HG03469 (cell line): ENCODE data around the gene FOXJ1.

ENCODE experiments used
- ATAC-seq: cut with Tn5 transposase; IDR thresholded peaks from one replicate; pipeline ENCODE4 v1.9.1; 2021; ENCODE audit warnings: mild to moderate bottlenecking, moderate library complexity, moderate number of reproducible peaks; ENCODE audit not compliant: unreplicated experiment

FOXJ1 gene

DNA sequence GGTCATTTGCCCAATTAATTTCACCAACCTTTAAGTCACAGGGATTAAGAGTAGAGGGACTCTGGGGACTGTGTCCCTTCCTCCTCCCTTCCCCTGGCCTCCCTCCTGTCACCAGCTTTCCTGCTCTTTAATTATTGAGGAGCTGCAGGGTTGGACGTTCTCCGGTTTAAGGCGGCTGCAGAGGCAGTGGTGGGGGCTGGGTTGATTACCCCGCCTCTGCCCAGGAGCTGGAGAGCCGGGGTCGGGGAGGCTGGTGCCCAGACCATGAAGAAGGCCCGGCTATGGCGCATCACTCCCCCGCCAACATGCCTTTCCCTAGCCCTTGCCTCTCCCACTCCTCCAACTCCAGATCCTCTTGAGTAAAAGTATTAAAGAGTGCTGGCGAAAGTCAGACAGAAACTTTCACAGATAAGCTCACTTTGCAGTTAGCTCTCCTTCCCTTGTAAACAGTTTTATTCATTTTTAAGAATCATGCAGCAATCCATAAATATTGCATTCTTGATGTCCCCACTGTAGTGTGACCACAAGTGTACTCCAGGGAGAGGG lies 1.1 kb upstream of the FOXJ1 start:
- ATAC-seq: no peak

DNA sequence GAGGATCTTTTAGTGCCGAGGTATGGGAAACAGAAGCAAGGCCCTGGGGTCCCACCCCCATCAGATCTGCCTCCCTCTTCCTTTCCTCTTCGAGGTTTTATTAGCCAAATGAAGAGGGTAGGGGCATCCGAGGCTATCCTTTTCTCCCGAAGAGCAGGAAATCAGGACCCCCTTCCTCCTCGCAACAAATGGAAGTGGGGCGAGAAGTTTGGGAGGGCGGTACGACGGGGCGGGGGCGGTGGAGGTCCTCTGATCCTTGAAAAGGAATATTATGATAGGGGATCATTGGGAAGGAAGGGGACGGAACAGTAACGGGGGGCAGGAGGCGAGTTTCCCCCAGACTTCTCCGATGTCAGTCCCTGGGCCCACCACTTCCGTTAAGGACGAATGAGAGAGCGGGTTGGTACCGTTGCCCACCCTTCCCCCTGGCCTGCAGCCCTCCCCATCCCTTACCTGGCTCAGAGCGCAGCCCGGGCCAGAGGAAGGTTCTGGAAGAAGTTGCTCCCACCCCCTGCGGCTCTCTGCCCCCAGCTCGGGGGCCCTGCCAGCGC lies 309 bp downstream of the FOXJ1 start:
- ATAC-seq: no peak

DNA sequence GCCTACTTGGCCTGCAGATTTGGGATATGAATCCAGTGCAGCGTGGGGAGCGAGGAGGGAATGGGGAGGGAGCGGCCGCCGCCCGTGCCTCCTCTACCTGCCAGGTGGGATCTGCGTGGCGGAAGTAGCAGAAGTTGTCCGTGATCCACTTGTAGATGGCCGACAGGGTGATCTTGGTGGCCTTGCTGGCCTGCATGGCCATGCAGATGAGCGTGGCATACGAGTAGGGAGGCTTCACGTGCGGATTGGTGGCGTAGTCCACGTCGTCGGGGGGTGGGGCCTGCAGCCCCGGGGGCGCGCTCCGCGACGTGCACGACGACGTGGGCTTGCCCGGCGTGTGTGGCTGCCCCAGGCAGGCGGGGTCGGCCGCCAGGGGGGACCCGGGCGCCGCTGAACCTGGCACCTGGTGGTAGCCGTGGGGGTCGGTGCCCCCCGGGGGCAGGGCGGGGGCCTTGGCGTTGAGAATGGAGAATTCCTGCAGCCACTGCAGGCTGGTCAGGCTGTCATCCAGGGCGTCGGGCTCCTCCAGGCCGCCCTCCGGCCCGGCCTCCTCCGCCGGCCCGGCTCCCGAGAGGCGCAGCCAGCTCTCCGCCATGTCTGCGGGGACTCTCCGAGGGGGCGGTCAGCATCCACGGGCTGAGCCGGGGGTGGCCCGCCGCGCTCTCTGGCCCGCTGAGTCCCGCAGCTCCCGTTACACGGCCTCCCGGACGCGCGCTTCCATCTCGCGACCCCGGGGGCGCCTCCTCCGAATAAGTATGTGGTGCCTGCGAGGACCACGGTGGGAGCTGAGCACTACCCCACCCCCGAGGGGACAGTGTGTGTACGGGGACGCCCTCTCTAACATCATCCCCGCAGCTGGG lies 1.0 kb downstream of the FOXJ1 start:
- no peak for ATAC-seq

DNA sequence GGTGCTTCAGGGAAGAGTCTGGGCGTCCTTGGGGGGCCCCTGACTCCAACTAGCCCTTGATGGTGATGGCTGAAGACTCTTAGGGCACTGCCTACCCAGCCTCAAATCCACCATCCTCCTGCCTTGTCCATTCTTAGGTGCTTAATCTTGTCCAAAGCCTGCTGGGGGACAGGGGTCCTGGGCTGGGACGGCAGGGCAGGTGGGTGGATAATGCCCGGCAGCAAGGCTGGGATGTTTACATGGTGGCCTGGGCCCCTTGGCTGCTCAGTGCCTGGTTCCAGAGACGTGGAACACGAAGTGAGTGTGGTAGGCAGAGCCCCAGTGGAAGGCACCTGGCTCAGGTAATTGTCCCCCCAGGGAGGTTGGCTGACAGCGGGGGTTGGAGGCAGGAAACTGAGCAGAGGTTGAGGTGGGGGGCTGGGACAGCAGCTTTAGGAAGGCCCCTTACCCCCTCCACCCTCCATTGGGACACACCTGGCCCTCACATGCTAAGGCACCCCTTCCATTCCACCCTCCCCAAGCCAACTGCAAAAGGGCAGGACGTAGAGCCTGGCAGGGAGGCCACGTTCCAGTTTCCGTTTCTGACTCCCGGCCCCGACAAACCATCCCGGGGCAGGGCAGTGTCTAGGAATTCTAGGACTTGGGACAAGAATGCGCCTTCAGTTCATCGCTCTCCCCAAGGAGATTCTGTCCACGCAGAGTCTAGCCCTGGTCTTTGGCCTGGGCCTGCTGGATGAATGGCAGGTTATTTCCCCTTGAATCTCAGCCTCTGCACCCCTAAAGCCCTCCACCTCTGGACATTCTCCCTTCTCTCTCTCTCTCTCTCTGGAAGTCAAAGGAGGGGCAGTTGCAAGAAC lies 1.9 kb downstream of the FOXJ1 start:
- no peak for ATAC-seq

DNA sequence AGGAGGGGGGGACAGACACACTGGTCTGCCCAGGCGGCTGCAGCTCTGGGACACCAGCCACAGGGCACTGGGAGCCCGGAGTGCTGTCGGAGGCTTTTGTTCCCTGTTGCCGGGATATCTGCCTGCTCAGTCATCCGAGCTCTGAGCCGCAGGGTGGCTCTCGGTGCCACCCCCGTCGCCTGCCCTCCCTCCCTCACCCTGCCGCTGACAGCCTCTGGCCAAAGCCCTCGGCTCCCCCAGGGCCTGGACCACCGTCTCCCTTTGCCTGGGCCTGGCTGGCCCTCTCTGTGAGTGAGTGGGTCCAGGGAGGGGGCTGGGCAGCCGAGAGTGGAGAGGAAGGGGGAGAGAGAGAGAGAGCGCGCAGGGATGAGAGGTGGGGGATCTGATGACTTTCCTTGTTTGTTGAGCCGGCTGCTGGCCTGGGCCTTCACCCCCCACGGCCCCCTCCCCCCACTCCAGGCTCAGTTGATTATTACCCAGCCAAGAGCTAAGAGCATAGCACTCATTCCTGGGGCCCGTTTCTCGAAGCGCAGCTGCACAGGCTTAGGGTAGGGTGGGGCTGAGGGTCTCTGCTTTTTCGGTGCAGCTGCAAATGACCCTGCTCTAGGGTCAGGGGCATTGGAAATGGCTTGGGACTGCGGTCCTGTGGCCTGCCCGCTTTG lies 2.7 kb downstream of the FOXJ1 start:
- ATAC-seq: no peak

DNA sequence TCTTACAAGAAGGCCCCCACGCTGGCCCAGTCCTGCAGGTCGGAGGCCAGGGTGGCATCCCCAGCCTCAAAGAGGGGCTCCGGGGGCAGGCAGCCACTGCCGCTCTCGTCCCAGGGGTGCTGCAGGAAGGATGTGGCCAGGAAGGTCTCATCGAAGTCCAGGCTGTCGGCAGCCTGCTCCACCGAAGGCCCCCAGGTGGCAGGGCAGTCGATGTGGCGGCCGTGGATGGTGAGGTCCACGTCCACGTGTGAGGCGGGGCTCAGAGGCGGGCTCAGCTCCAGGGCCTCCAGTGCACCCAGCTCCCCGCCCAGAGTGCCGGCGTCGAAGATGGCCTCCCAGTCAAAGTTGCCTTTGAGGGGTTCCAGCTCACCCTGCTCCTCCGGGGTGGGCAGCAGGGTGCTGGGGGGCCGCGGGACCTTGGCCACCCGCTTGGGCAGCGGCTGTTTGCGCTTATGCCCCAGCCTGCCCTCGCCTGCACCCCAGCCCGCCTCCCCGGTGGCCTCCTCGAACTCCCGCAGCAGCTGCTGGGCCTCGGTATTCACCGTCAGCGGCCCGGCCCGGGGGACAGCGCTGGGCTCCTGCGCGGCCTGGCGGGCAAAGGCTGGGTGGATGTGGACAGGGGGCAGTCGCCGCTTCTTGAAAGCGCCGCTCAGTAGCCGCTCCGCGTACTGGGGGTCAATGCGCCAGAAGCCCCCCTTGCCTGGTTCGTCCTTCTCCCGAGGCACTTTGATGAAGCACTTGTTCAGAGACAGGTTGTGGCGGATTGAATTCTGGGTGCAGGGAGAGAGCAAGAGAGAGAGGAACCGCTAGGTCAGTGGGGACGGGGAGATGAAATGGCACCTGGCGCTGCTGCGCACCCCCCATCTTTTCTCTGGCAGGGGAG lies 3.5 kb downstream of the FOXJ1 start:
- no peak for ATAC-seq

DNA sequence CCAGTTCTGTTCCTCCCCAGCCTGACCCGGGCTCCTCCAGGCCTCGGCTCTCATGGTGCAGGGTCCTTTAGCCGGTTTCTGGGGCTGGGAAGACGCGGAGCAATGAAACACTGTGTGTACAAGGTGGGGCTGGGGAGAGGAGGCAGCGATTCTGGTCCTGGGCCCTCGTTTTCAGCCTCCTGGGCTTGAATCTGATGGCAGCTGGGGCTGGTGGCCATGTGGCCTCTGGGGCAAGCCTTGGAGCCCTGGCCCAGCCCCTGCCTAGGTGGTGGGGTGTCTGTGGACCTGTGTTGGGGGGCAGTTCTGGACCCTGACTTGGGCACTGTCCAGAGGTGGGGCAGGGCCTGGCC lies 4.1 kb downstream of the FOXJ1 start:
- ATAC-seq: no peak

DNA sequence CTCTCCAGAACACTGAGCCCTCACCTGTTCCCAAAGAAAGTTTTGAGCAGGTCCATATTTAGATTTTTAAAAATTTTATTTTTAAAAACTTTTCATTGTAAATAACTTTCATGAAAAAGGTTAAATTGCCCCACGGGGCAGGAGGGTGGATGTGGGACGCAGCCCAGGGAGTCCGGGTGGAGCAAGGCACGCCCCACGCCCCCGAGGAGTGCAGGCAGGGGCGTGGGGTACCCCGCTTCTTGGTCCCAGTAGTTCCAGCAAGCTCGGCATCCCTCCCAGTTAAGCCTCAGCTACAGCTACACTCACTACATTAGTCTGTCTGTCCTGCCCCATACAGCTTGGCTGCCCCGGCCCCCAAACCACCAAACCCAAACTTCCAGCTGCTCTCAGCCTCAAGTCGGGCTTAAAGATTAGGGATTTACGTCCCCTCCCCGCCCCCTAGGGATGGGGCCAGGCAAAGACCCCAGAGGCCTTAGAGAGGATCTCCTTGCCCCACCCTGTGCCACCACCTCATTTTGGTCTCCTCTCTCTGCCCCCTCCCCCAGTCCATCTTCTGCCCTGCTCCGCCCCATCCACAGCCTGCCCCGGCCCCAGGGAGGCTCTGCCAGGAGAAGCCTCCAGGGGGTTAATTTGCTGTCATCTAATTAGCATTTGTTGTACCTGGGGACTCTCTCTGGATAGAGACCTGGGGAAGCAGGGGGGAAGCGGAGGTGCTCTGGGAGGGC lies 4.6 kb downstream of the FOXJ1 start:
- ATAC-seq: no peak

DNA sequence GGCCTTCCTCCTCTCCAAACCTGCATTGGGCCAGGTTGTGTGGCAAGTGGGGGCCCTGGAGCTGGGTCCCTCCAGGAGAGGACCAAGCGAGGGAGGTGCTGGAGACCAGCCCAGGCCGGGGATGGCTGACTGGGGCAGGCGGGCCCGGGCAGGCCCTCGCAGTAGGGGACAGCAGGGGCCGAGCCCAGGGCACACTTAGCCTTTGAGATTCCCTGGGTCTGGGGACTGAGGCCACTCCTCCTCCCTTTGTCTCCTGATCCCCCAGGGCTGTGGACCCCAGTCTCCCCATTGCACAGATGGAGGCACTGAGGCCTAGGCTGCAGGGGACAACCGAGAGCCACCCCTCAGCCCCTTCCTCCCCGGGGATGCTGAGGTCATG lies 5.2 kb downstream of the FOXJ1 start:
- no peak for ATAC-seq

DNA sequence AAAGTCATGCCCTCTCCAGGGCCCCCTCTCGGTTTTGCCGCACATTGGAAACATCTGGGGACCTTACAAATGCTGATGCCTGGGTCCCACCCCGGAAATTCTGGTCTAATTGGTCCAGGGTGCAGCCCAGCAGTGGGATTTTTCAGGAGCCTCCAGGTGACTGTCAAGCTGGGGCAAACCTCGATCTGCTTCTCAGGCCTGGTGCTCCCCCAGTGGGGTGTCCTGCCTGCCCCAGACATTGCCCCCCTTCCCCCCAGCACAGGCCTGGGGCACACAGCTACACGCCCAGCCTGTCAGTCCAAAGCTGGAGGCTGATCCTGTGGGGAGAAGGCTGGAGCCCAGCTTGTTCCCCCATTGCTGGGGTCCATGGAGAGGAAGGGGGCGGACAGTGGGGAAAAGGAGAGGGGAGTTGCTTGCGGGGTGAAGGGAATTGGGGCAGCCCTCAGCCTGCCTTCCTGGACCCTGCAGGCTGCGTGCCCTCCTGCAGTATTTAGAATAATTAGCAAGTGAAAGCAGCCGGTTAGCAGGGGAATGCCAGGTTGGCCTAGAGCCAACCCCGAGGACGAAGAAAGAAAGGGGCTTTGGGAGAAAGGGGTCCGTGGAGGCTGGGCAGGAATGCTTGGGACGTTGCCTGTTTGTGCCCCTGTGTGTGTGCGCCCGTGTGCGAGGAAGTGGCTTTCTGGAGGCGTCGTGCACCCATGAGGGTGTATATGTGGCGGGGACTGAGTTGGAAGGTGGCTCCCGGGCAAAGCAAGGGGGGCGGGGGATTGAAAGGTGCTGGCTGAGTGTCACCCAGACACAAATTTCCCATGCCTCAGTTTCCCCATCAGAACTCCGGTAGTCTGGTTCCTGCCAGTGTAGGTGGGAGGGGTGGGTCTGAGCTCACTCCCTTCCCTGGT lies 5.9 kb downstream of the FOXJ1 start:
- ATAC-seq: no peak

DNA sequence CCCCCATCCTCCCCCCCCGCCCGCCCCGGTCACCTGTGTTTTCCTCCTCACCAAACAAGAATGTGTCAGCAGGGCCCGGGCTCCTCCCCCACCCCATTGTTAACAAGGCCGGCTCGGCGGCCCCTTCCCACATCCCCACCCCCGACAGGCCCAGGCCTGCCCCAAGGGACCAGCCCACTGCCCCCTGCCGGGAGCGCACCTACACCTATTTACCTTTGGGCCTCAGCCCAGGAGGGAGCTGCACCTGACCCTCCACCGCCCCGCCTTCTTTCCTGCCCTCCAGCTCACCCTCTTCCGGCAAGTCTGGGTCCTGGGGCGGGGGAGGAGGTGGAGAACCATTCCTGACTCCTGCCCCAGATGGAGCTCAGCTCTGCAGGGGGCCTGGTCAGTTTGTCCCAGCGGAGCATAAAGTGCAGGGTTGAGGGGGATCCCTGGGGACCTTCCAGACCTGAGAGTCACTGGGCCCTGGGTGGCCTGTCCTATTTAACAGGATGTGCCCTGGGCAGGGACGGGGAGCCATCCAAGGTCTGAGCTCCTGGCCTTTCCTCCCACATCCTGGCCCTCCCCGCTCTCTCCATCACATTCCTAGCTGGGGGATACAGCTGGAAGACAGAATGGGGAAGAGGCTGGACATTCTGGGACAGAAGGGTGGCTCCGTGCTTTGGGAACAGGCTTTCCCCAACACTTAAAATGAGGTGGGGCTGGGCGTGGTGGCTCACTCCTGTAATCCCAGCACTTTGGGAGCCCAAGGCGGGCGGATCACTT lies 8.3 kb downstream of the FOXJ1 start:
- no peak for ATAC-seq

DNA sequence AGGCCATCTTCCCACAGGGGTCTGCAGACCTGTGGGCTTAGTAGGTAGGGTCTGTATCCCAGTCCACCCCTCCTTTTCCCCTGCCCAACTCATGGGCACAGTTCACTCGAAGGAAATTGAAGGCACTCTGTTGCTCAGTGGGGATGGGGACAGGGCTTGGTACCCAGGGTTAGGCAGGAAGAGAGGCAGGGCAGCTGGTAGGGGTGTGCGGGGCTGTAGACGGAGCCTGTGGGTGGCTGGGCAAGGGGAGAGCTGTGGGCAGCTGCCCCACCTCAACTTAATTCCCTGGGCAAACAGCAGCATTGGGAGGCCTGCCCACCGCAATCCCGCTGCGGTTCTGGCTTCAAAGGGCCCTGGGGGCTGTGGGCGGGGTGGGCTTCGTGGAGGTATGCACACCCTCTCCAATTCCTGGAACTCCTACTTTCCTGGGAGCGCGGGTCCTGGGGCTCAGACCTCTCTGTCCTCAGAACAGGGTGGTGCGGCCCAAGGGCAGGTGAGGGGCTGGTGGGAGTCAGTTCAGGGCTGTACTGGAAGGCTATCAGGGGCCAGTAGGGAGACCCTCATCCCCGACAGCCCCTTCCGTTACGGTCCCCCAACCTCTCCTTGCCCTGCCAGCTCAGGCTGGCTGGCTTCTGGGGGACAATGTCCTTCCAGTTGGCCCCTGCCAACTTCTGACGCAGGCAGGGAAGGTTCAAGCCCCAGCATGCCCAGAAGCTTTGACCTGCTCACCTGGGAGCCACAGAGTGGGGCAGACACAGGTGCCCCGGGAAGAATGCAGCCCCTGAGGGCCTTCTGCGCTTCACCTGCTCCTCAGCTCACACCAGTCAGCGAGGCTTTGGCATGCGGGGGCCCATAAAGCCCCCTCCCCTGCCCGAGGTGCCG lies 9.1 kb downstream of the FOXJ1 start:
- ATAC-seq: no peak

DNA sequence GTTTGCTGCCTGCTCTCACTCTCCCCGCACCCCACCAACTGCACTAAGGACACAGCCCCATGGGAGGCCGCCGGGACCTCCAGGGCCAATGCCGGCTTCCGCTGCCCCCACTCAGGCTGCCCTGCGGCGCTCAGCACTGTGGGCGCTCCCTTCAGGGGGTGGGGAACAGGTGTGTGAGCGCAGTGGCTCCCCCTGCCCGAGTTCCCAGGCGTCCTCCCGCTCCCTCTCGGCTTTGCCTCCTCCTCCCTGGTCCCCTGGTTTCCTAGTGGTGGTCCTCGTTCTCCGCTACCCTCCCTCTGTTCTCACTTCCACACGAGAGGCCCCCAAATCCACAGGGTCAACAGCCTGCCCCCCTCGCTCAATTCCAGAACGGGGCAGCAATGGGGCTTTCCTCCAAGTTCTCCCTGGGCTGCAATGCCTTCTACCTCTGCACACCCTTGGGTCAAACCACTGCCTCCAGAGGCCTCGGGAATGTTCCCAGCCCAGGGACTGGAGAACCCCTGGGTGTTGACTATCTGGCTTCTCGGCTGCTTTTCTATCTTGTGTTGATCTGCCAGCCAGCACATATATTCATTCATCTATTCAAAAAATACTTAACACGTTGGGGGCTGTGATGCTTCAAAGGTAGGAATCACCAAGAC lies 9.9 kb downstream of the FOXJ1 start:
- no peak for ATAC-seq

DNA sequence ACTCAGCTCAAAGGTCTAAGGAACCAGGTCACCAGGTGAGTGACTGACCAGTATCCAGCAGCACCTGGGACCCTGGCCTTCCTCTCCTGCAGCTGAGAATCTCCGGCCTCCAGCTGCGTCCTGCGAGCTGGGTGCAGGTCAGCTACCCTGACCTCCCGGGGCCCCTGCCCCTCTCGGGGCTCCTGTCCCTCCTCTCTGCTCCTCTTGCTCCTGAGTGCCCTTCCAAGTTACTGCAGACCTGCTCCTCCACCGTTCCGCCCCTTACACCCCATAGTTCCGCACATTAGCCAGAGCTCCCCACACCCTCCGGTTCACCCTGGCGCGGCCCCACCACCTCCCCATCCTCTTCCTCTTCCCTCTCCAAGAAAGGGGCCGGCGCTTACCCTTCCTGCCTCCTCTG lies 10.6 kb downstream of the FOXJ1 start:
- ATAC-seq: no peak

DNA sequence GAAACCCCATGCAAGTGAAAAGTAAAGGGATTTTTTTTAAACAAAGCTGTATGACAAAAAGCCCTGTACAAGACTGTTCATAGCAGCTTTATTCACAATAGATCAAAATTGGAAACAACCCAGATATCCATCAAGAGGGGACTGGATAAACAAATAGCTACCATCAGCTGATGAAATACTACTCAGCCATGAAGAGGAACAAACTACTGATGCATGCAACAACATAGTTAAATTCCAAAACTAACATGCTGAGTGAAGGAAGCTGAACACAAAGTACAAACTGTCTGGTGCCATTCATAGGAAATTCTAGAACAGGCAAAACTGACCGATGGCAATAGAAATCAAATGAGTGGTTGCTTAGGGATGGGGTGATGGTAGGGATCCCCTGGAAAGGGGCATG lies 15.1 kb downstream of the FOXJ1 start:
- no peak for ATAC-seq

DNA sequence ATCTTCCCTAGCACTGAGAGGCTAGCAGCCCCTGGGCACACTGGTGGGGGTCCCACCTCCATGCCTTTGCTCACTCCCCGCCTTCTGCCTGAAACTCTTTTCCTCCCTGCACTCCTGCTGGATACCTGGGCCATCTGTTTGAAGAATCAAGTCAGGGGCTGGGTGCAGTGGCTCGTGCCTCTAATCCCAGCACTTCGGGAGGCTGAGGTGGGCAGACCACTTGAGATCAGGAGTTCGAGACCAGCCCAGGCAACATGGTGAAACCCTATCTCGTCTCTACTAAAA lies 15.7 kb downstream of the FOXJ1 start:
- ATAC-seq: no peak
